GM12878 (cell line): ENCODE measurements around the gene PPFIA4. TPM values are rescaled to one million over a fixed set of nuclear protein-coding genes. Genes with fewer than 3 reads are reported as not detected.

ENCODE experiments used
- ATAC-seq: fragments of 200-7000 bp; cut with Tn5 transposase; 3 replicates; pipeline ENCODE4 v1.9.1; 2020; ENCODE audit warnings: mild to moderate bottlenecking, moderate library complexity
- BruUV-seq: library from RNA; stranded (reverse); fragments of 400-500 nt; replicated peaks from 2 replicates; lab custom pipeline; 2021; lab: Mats Ljungman, UMichigan
- CTCF ChIA-PET: fragments of 300-600 bp; sonication (Branson Sonifier 250); formaldehyde crosslinking; extraction: SDS; loops from one replicate; lab custom pipeline; 2021; ENCODE audit warnings: inconsistent platforms; lab: Yijun Ruan, JAX
- POLR2A ChIA-PET: fragments of 350-600 bp; formaldehyde crosslinking; extraction: SDS; loops from one replicate; lab custom pipeline; 2021; ENCODE audit warnings: inconsistent platforms; lab: Charles Lee
- RAD21 ChIA-PET: fragments of 300-600 bp; sonication (Branson Sonifier 250); formaldehyde crosslinking; loops from one replicate; lab custom pipeline; 2023; ENCODE audit warnings: antibody characterized with exemption; ENCODE audit not compliant: unreplicated experiment; lab: Charles Lee
- SMC1A ChIA-PET: fragments of 300-600 bp; sonication (Branson Sonifier 250); formaldehyde crosslinking; loops from one replicate; lab custom pipeline; 2023; ENCODE audit not compliant: unreplicated experiment, uncharacterized antibody; lab: Charles Lee
- DNase-seq: peaks from one replicate; pipeline ENCODE4 v3.0.0-alpha.2; 2011; ENCODE audit warnings: low read depth, low spot score
- FAIRE-seq: peaks from 3 replicates; lab custom pipeline; 2011; peaks lifted over from hg19 to GRCh38; lab: Jason Lieb, UNC
- H2AFZ ChIP-seq: 2 replicates; pipeline ENCODE4 v1.6.0; 2011; ENCODE audit warnings: low read depth, low read length, control low read depth; ENCODE audit not compliant: control insufficient read depth
- H3K27ac ChIP-seq: 2 replicates; pipeline ENCODE4 v1.5.1; 2011; ENCODE audit warnings: control low read depth; ENCODE audit not compliant: control insufficient read depth, insufficient read depth
- H3K27me3 ChIP-seq, 2 experiments: replicated peaks in 1 of 2; 2 replicates each; pipeline versions ENCODE4 v1.6.0 to v1.6.1; 2011; ENCODE audit warnings: low read length in 1 of 2; ENCODE audit not compliant: control insufficient read depth in 2 of 2, insufficient read depth in 2 of 2
- H3K36me3 ChIP-seq, 2 experiments: 2 replicates each; pipeline ENCODE4 v1.5.1; 2011; ENCODE audit warnings: low read length in 1 of 2; ENCODE audit not compliant: control insufficient read depth in 2 of 2, insufficient read depth in 2 of 2
- H3K4me1 ChIP-seq: 2 replicates; pipeline ENCODE4 v1.6.1; 2011; ENCODE audit warnings: mild to moderate bottlenecking, low read length, moderate library complexity, mixed read lengths; ENCODE audit not compliant: control insufficient read depth, insufficient read depth
- H3K4me2 ChIP-seq: 2 replicates; pipeline ENCODE4 v1.6.0; 2011; ENCODE audit warnings: control low read depth; ENCODE audit not compliant: control insufficient read depth, insufficient read depth
- H3K4me3 ChIP-seq: fragments of 200-600 bp; sonication (generic); 2 replicates; pipeline ENCODE4 v1.5.1; 2016
- H3K79me2 ChIP-seq: 2 replicates; pipeline ENCODE4 v1.6.0; 2011; ENCODE audit warnings: low read length; ENCODE audit not compliant: control insufficient read depth, insufficient read depth
- H3K9ac ChIP-seq: 2 replicates; pipeline ENCODE4 v1.8.0; 2011; ENCODE audit warnings: low read length, control low read depth, mixed read lengths; ENCODE audit not compliant: control insufficient read depth, insufficient read depth
- H3K9me3 ChIP-seq: replicated peaks from 3 replicates; pipeline ENCODE4 v1.5.1; 2011; ENCODE audit warnings: mild to moderate bottlenecking, low read length; ENCODE audit not compliant: control insufficient read depth, insufficient read depth
- H4K20me1 ChIP-seq: 2 replicates; pipeline ENCODE4 v1.6.0; 2011; ENCODE audit not compliant: control insufficient read depth, insufficient read depth
- RUNX3 ChIP-seq: IDR thresholded peaks from 2 replicates; pipeline ENCODE4 v1.6.1; 2012; ENCODE audit warnings: low read length, inconsistent platforms
- TCF12 ChIP-seq: IDR thresholded peaks from 2 replicates; pipeline ENCODE4 v1.6.1; 2011; ENCODE audit warnings: low read depth, mild to moderate bottlenecking, low read length
- WGBS: methylation state at CpG from one replicate; pipeline ENCODE4 v1.1.6; 2016; ENCODE audit warnings: low lambda C conversion rate; ENCODE audit not compliant: insufficient replicate concordance, insufficient coverage; ENCODE audit errors: missing lambda C conversion rate; 5-methylcytosine and 5-hydroxymethylcytosine counted together
- in situ Hi-C: fragments of 300-500 bp; cut with MboI; formaldehyde crosslinking; loops from 9 replicates; pipeline ENCODE4 v1.14.3; 2018; ENCODE audit warnings: mixed read lengths
- intact Hi-C: fragments of 100-400 bp; cut with micrococcal nuclease; formaldehyde crosslinking; loops from one replicate; pipeline ENCODE4 v1.14.2; 2022; ENCODE audit not compliant: unreplicated experiment
- polyA plus RNA-seq, 11 experiments: library from polyadenylated mRNA; depleted of rRNA in 4 of 11; unstranded in 6 of 11; stranded (reverse) in 5 of 11; fragments of >200 nt; fragmentation: Nextera tagmentation in 4 of 11; fragmentation: Illumina TruSeq in 1 of 11; extraction: Ambion mirVana in 4 of 11; extraction: Trizol in 1 of 11; gene quantifications; 1 replicate in 1 of 11; 2 replicates in 10 of 11; pipeline versions ENCODE4 v1.2.1 to v1.2.3, GENCODE V29; 2011 to 2016; ENCODE audit warnings: inconsistent platforms in 2 of 11, missing spikeins in 2 of 11, low read depth in 1 of 11
- total RNA-seq, 4 experiments: library from RNA; depleted of rRNA in 3 of 4; stranded (reverse); fragments of >200 nt in 3 of 4; fragmentation: Illumina TruSeq in 1 of 4; extraction: Trizol in 1 of 4; gene quantifications; 2 replicates each; pipeline versions ENCODE4 v1.2.1 to v1.2.3, GENCODE V29; 2013 to 2021
- TF ChIP-seq, protein P1 (sequence below): IDR thresholded peaks from 2 replicates; pipeline ENCODE4 v1.6.1; 2011; ENCODE audit warnings: borderline replicate concordance, low read depth, mild to moderate bottlenecking, moderate library complexity, low read length; ENCODE audit not compliant: insufficient read depth, poor library complexity, severe bottlenecking
- TF ChIP-seq, protein P2 (sequence below): fragments of 450-650 bp; IDR thresholded peaks from 2 replicates; pipeline ENCODE4 v1.6.1; 2017; ENCODE audit warnings: low read depth, mild to moderate bottlenecking, moderate library complexity
- TF ChIP-seq, protein P3 (sequence below): fragments of 450-650 bp; IDR thresholded peaks from 2 replicates; pipeline ENCODE4 v1.6.1; 2018; ENCODE audit warnings: borderline replicate concordance, mild to moderate bottlenecking; ENCODE audit not compliant: partially characterized antibody

Gene PPFIA4
- total and polyA plus RNA-seq, 10 of the 15 experiments (the other 5 are each of a cell fraction or from before 2014, with no cell fraction given): 0.02 to 19.7 (median 0.34) TPM; not detected in 1

DNA sequence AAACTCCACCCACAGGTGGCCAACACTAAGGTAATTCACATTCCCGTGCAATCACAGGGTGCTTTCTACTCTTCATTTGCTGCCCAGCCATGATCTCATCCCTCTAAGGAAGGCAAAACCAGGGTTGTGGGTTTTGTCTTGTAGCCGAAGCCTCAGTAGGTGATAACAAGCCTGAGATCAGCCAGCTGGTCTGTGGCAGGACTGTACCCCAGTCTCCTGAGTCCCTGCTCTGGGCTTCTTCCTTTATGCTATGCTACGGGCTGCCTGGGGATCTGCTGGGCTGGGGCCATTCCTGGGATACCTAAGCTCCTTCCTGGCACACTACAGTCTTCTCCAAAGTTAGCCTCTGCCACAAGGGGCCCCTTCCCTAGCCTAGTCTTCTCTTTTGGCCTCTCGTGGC, 9.8 kb downstream of the PPFIA4 start:
- WGBS: 20% methylated on average over 4 of the region's 4 CpGs
- Histone ChIP-seq H3K4me2 (no peak overlapping the region), H3K27ac (no peak overlapping the region), H3K9ac (no peak overlapping the region), H3K79me2 (no peaks in the 10 kb centered on the region), H3K9me3 (no peaks in the 10 kb centered on the region), H3K36me3 (no peaks in the 10 kb centered on the region; a peak in 1 of 4 replicates), H3K27me3 (no peaks in the 10 kb centered on the region), H2AFZ (no peak overlapping the region), H3K4me1 (peaks cover 11% of the 10 kb centered on the region), H3K4me3 (no peak overlapping the region), H4K20me1 (peaks cover 6% of the 10 kb centered on the region)
- TF ChIP-seq TCF12 (0 out of 2 replicates have a peak, but pooled peaks have one; percentile 36), RUNX3 (peak; percentile 45; the same call in 1 of the 2 replicates)
- TF ChIP-seq, protein P1, sequence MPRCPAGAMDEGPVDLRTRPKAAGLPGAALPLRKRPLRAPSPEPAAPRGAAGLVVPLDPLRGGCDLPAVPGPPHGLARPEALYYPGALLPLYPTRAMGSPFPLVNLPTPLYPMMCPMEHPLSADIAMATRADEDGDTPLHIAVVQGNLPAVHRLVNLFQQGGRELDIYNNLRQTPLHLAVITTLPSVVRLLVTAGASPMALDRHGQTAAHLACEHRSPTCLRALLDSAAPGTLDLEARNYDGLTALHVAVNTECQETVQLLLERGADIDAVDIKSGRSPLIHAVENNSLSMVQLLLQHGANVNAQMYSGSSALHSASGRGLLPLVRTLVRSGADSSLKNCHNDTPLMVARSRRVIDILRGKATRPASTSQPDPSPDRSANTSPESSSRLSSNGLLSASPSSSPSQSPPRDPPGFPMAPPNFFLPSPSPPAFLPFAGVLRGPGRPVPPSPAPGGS: no peak
- FAIRE-seq (no peak), DNase-seq (no peak), ATAC-seq (no peak)
- intact Hi-C loops (loop anchor here (10.0 kb wide), 1 partner anchor 299 kb away; no protein-coding TSS in a partner anchor), in situ Hi-C loops (loop anchor here (5.0 kb wide), 1 partner anchor 181 kb away; no protein-coding TSS in a partner anchor)
- SMC1A ChIA-PET: interaction anchor here (1.1 kb wide), 1 partner anchor 231 kb away, joined by 3 read pairs; no protein-coding TSS in a partner anchor
- BruUV-seq: no TSS peak
- CTCF ChIA-PET: interaction anchor here (0.8 to 9.7 kb wide), 8 partner anchors 8 to 302 kb away, joined by 3 to 127 read pairs (median 4); partner anchors contain the start of gene PPFIA4
- RAD21 ChIA-PET: interaction anchor here (0.7 to 1.1 kb wide), 3 partner anchors 11 to 375 kb away, joined by 3 read pairs; no protein-coding TSS in a partner anchor
- POLR2A ChIA-PET: interaction anchor here (1.4 to 1.7 kb wide), 2 partner anchors 8 to 14 kb away, joined by 5 to 8 read pairs; no protein-coding TSS in a partner anchor

DNA sequence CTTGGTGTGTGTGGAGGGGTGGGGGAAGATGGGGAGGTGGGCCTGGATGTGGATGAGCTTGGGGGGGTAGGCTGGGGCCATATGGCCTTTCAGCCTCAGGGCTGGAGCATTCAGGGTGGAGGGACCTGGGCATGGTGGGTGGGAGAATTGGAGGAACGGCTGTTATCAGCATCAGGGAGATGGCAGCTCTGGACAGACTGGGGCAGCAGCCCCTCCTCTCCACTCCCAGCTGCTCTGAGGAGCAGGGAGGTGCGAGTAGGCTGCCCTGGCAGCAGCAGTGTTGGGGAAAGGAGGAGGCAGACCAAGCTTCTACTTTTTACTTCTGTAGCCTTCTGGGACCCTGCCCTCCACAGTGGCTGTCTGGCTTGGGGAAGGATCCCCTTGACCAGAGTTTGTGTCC, 10.2 kb downstream of the PPFIA4 start:
- no TSS peak for BruUV-seq
- Histone ChIP-seq H3K9me3 (no peaks in the 10 kb centered on the region), H3K36me3 (no peaks in the 10 kb centered on the region; a peak in 1 of 4 replicates), H4K20me1 (peaks cover 6% of the 10 kb centered on the region), H3K27me3 (no peaks in the 10 kb centered on the region), H3K4me1 (peaks cover 11% of the 10 kb centered on the region), H3K27ac (no peak overlapping the region), H3K79me2 (no peaks in the 10 kb centered on the region), H3K9ac (no peak overlapping the region), H3K4me2 (no peak overlapping the region), H2AFZ (no peak overlapping the region), H3K4me3 (no peak overlapping the region)
- 22% methylated on average over 2 of the region's 2 CpGs for WGBS
- RAD21 ChIA-PET: interaction anchor here (0.7 to 1.1 kb wide), 3 partner anchors 20 to 375 kb away, joined by 3 read pairs; no protein-coding TSS in a partner anchor
- in situ Hi-C loops (loop anchor here (5.0 kb wide), 1 partner anchor 181 kb away; no protein-coding TSS in a partner anchor), intact Hi-C loops (loop anchor here (10.0 kb wide), 1 partner anchor 298 kb away; no protein-coding TSS in a partner anchor)
- TF ChIP-seq, protein P2, sequence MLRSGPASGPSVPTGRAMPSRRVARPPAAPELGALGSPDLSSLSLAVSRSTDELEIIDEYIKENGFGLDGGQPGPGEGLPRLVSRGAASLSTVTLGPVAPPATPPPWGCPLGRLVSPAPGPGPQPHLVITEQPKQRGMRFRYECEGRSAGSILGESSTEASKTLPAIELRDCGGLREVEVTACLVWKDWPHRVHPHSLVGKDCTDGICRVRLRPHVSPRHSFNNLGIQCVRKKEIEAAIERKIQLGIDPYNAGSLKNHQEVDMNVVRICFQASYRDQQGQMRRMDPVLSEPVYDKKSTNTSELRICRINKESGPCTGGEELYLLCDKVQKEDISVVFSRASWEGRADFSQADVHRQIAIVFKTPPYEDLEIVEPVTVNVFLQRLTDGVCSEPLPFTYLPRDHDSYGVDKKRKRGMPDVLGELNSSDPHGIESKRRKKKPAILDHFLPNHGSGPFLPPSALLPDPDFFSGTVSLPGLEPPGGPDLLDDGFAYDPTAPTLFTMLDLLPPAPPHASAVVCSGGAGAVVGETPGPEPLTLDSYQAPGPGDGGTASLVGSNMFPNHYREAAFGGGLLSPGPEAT: no peak
- TF ChIP-seq, protein P3, sequence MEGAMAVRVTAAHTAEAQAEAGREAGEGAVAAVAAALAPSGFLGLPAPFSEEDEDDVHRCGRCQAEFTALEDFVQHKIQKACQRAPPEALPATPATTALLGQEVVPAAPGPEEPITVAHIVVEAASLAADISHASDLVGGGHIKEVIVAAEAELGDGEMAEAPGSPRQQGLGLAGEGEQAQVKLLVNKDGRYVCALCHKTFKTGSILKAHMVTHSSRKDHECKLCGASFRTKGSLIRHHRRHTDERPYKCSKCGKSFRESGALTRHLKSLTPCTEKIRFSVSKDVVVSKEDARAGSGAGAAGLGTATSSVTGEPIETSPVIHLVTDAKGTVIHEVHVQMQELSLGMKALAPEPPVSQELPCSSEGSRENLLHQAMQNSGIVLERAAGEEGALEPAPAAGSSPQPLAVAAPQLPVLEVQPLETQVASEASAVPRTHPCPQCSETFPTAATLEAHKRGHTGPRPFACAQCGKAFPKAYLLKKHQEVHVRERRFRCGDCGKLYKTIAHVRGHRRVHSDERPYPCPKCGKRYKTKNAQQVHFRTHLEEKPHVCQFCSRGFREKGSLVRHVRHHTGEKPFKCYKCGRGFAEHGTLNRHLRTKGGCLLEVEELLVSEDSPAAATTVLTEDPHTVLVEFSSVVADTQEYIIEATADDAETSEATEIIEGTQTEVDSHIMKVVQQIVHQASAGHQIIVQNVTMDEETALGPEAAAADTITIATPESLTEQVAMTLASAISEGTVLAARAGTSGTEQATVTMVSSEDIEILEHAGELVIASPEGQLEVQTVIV: no peak
- CTCF ChIA-PET: interaction anchor here (0.8 to 9.7 kb wide), 9 partner anchors 9 to 302 kb away, joined by 3 to 127 read pairs (median 4); partner anchors contain the start of gene PPFIA4
- POLR2A ChIA-PET: interaction anchor here (0.6 to 1.7 kb wide), 3 partner anchors 9 to 152 kb away, joined by 3 to 8 read pairs (median 5); no protein-coding TSS in a partner anchor
- FAIRE-seq (no peak), ATAC-seq (no peak), DNase-seq (no peak)
- SMC1A ChIA-PET: no interaction called here
